Right lobe of liver (tissue), 4 donors: ENCODE measurements around the gene EPHA2.

Source experiments
- CTCF ChIP-seq, 4 donors: fragments of 200-600 bp in 3 of 4; fragments of 450-650 bp in 1 of 4; IDR thresholded peaks; one replicate each; pipeline versions ENCODE4 v1.5.1 to v1.8.0; 2016 to 2022; ENCODE audit warnings: antibody characterized with exemption in 4 of 4, mild to moderate bottlenecking in 2 of 4
- POLR2A ChIP-seq: fragments of 450-650 bp; IDR thresholded peaks from one replicate; pipeline ENCODE4 v1.6.1; 2017; ENCODE audit warnings: antibody characterized with exemption, mild to moderate bottlenecking
- donor health status: DM: no; HTN: no; CAD: no.
- donor health status: DM: no; HTN: no; CAD: no.
- donor health status: DM: no; HTN: yes; CAD: no.

GRCh38 chr1:16187748-16188401 lies 32.0 kb upstream of the EPHA2 start:
- TF ChIP-seq CTCF (IDR thresholded peaks at IDR 0.05) (peak; percentile 85 to 95 (median 93)), POLR2A (no peak)
